Central memory CD8-positive, alpha-beta T cell (primary cell): ENCODE results near the gene WAPL.

ENCODE experiments used
- ATAC-seq: fragments of 150-1000 bp; cut with Tn5 transposase; replicated peaks from 2 replicates; pipeline ENCODE4 v1.10.0; 2022; ENCODE audit warnings: mild to moderate bottlenecking, moderate FRiP score, moderate number of reproducible peaks; ENCODE audit not compliant: poor library complexity, severe bottlenecking; ENCODE audit errors: extremely low read depth
- DNase-seq, 2 donors: peaks; one replicate each; pipeline ENCODE4 v3.0.0; 2021; ENCODE audit warnings: low spot score in 2 of 2
- H3K27ac Mint-ChIP-seq: one replicate; pipeline ENCODE4 v1.8.0; 2022; ENCODE audit warnings: low read depth, mild to moderate bottlenecking, moderate library complexity, mixed read lengths
- H3K27me3 Mint-ChIP-seq: one replicate; pipeline ENCODE4 v1.8.0; 2022; ENCODE audit warnings: mixed read lengths
- H3K36me3 Mint-ChIP-seq: one replicate; pipeline ENCODE4 v1.8.0; 2022; ENCODE audit warnings: mild to moderate bottlenecking, moderate library complexity, mixed read lengths; ENCODE audit not compliant: insufficient read depth
- H3K4me1 Mint-ChIP-seq: one replicate; pipeline ENCODE4 v1.8.0; 2022; ENCODE audit warnings: mixed read lengths
- H3K4me3 Mint-ChIP-seq: one replicate; pipeline ENCODE4 v1.8.0; 2022; ENCODE audit warnings: mild to moderate bottlenecking, moderate library complexity, mixed read lengths
- H3K9me3 Mint-ChIP-seq: one replicate; pipeline ENCODE4 v1.8.0; 2022; ENCODE audit warnings: mixed read lengths

Gene WAPL

DNA sequence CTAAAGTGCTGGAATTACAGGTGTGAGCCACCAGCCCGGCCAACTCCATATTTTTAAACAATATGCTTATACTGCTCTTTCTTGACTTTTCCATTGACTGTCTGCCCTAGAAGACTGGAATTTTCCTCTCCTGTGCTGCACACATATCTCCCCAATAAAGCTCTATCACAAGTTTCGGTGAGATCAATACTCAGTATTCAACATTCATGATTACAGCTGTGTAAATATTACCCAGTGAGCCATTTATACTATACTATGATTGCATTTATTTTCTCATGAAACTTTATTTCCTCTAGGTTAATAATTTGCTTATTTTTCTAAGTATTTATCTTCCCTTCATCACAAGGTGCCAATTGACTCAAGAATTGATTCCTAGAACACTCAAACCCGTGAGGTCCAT lies 106.5 kb downstream of the WAPL start:
- no peaks in the 10 kb centered on the region for H3K27me3 Mint-ChIP-seq
- H3K27ac Mint-ChIP-seq: no peak overlapping the region
- H3K4me1 Mint-ChIP-seq: peaks cover 28% of the 10 kb centered on the region
- peaks cover 5% of the 10 kb centered on the region for H3K36me3 Mint-ChIP-seq
- H3K4me3 Mint-ChIP-seq: no peak overlapping the region
- ATAC-seq: no peak
- no peaks in the 10 kb centered on the region for H3K9me3 Mint-ChIP-seq
- DNase-seq: no peak

DNA sequence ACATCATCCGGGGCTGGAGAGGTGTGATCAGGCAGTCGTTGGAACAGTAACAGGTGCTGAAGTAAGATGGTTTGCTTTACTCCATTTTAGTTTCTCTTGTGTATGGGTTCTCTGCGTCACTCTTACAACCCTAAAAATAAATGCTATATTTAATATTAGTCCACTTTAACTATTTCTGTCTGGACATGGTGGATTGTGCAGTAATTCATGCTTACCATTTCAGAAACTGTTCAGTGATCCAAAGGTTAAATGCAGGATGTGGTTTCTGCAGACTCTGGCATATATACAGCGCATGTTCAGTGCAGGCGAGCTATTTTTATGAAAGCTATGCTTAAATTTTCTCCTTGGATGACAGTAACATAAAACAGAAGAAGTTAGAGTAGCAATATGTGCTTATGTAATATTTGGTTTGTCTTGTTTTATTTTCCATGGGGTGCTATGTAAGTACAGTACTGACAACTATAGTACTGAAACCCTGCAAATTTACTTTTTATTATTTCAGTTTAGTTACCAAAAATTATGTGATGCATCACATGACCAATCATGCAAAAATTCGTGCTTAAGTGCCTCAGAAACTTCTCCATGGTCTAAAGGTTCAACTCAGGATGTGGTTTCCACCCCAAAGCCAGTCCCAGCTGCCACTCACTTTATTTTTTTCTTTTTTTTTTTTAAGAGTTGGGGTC lies 108.4 kb downstream of the WAPL start:
- H3K9me3 Mint-ChIP-seq: no peaks in the 10 kb centered on the region
- DNase-seq (no peak), ATAC-seq (peak; percentile 79)
- H3K4me1 Mint-ChIP-seq: peaks cover 22% of the 10 kb centered on the region
- peak overlapping the region; percentile 29 for H3K27ac Mint-ChIP-seq
- no peaks in the 10 kb centered on the region for H3K27me3 Mint-ChIP-seq
- H3K36me3 Mint-ChIP-seq: peaks cover 5% of the 10 kb centered on the region
- H3K4me3 Mint-ChIP-seq: no peak overlapping the region

DNA sequence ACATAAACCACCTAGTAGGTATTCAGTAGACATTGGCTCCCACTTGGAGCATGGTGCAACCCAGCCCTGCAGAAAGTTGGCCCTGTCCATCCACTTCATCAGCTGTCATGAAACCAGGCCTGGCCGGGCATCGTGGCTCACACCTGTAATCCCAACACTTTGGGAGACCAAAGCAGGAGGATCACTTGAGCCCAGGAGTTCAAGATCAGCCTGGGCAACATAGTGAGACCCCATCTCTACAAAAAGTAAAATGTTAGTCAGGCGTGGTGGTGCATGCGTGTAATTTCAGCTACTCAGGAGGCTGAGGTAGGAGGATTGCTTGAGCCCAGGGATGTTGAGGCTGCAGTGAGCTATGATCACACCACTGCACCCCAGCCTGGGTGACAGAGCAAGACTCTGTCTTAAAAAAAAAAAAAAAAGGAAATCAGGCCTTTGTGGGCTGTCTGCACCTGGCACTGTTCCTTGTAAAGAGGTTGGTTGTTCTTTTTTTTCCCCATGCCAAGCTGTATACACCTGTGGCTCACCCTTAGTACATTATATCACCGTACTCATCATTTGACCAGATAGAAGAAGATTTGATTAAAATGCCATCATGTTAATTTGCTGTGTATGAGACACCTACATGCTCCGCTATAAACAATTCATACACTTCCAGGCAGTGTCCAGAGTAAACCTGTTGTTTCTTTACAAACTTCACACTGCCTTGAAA lies 109.6 kb downstream of the WAPL start:
- Mint-ChIP-seq H3K4me1 (peaks cover 22% of the 10 kb centered on the region), H3K27ac (peak overlapping the region; percentile 72), H3K27me3 (no peaks in the 10 kb centered on the region), H3K4me3 (peak overlapping the region; percentile 70), H3K36me3 (peaks cover 8% of the 10 kb centered on the region), H3K9me3 (no peaks in the 10 kb centered on the region)
- ATAC-seq: no peak
- DNase-seq: no peak

DNA sequence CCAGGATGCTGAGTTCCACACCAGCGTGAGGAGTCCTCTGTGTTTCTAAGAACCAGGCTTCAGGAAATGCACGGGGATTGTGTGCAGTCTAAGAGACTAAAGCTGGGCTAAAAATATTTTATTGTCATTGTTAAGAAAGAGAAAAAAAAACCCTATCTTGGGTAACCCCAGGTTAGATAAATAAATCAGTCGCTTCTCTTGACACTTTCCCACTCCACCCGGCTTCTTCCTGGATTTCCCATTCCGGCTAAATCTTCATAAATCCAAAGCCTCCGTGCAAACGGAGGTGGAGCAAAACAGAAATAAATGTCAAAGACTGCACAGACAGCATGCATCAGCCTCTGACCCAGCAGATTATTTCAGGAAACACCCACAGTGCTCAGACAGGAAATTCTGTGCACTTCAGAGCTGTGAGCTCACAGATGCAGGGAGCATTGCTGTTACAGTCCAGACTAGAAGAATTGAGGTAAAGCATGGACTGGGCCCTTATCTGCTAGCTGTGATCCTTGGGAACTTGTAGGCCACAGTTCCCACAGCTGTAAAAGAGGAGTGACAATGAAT lies 110.2 kb downstream of the WAPL start:
- DNase-seq: no peak
- H3K27ac Mint-ChIP-seq: peak overlapping the region; percentile 72
- ATAC-seq: peak; percentile 52
- peaks cover 22% of the 10 kb centered on the region for H3K4me1 Mint-ChIP-seq
- H3K27me3 Mint-ChIP-seq: no peaks in the 10 kb centered on the region
- H3K9me3 Mint-ChIP-seq: no peaks in the 10 kb centered on the region
- H3K4me3 Mint-ChIP-seq: peak overlapping the region; percentile 70
- H3K36me3 Mint-ChIP-seq: peaks cover 8% of the 10 kb centered on the region

DNA sequence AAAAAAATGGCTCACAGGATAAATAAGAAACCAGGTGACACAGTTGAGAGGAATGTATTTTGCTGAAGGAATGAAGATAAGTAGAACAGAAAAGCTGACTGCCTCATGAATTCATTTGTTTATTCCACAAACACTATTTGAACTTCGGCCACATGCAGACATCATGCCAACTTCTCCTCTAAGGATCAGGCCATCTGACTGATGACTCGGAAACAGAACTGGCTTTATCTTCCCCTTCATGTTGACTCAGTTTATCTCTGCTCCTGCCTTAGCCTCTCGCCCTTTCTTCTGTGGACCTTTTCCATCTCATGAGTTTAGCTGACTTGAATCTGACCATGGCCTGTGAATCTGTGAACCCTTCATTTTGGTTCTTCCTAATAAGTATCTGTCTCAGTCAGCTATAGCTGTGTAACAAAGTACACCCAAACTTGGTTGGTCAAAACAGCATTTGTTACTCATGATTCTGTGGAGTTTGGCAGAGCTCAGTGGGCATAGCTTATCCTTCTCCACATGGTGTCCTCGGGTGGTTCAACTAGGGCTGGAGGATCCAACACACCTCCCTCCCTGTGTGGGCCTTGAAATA lies 111.0 kb downstream of the WAPL start:
- peaks cover 22% of the 10 kb centered on the region for H3K4me1 Mint-ChIP-seq
- H3K4me3 Mint-ChIP-seq: no peak overlapping the region

DNA sequence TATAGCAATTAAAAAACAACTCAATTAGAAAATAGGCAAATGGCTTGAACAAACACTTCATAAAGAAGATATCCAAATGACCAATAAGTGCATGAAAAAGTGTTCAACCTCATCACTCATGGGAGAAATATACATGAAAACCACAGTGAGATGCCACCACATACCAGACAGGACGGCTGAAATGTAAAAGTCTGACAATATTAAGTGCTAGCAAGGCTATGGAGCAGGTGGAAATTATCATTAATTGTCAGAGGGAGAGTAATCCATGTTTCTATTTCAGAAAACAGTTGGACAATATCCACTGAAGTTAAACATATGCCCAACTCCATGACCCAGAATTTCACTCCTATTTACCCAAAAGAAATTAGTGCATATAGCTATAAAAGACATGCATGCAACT lies 112.4 kb downstream of the WAPL start:
- peaks cover 8% of the 10 kb centered on the region for H3K36me3 Mint-ChIP-seq
- no peaks in the 10 kb centered on the region for H3K9me3 Mint-ChIP-seq
- H3K4me3 Mint-ChIP-seq: no peak overlapping the region
- DNase-seq (no peak), ATAC-seq (no peak)
- H3K4me1 Mint-ChIP-seq: peaks cover 22% of the 10 kb centered on the region
- H3K27me3 Mint-ChIP-seq: no peaks in the 10 kb centered on the region
- no peak overlapping the region for H3K27ac Mint-ChIP-seq

More for the DNA sequence above, 111.0 kb downstream of the WAPL start:
- H3K27ac Mint-ChIP-seq: peak overlapping the region; percentile 72
- no peaks in the 10 kb centered on the region for H3K27me3 Mint-ChIP-seq
- H3K36me3 Mint-ChIP-seq: peaks cover 8% of the 10 kb centered on the region
- ATAC-seq (no peak), DNase-seq (no peak)
- H3K9me3 Mint-ChIP-seq: no peaks in the 10 kb centered on the region

DNA sequence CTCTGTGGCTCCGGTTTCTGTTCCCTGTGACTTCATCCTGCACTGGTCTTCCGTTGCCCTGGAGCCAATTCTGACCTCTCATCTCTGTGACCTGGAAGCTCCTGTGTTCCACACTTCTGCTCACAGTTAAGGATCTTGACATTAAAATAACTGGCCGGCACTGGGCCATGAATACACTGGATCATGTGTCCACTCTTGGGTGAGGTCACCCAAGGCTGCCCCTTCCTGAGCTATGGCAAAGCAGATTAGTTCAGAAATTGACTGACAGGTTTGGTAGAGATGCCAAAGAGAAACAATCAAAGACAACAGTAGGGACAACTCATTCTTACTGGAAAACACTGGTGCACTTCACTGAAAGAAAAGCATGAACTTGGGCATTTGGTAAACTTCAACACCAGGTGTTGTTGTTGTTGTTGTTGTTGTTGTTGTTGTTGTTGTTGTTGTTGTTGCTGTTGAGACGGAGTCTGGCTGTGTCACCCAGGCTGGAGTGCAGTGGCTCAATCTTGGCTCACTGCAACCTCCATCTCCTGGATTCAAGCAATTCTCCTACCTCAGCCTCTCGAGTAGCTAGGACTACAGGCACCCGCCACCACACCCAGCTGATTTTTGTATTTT lies 118.3 kb downstream of the WAPL start:
- Mint-ChIP-seq H3K27ac (no peak overlapping the region), H3K4me3 (no peak overlapping the region), H3K27me3 (no peaks in the 10 kb centered on the region), H3K36me3 (peaks cover 5% of the 10 kb centered on the region), H3K4me1 (peaks cover 8% of the 10 kb centered on the region), H3K9me3 (no peaks in the 10 kb centered on the region)
- DNase-seq (no peak), ATAC-seq (no peak)

DNA sequence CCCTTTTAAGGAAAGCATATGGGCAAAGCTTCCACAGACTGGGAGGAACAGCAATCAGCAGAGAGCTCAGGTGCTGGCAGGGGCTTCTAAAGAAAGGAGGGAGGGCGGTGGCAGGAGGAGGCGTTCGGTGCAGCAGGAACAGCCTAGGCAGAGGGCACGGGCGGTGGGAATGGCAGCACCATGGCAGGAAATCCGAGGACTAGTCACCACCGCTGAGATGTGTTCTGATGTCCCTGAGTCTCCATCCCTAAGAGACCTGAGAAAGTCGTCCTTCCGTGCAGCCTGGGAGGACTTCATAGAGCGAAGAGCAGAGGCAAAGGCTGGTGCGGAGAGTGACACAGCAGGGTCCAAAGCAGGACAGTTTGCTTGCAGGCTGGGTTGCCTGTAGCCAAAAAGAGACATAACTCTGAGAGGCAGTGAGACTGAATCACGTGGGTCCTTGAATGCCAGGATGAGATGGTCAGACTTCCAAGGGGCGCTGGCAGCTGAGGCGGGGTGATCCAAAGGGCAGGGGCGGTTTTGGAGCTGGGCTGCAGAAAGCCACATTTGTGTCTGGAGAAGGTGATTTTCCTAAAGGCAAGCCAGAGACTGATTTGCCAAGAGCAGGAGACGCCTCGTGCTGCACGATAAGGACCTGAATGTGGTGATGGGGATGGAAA lies 119.2 kb downstream of the WAPL start:
- Mint-ChIP-seq H3K4me3 (peak overlapping the region; percentile 26), H3K4me1 (peaks cover 8% of the 10 kb centered on the region), H3K27me3 (no peaks in the 10 kb centered on the region), H3K36me3 (peaks cover 5% of the 10 kb centered on the region), H3K27ac (no peak overlapping the region), H3K9me3 (no peaks in the 10 kb centered on the region)
- ATAC-seq (no peak), DNase-seq (no peak)

DNA sequence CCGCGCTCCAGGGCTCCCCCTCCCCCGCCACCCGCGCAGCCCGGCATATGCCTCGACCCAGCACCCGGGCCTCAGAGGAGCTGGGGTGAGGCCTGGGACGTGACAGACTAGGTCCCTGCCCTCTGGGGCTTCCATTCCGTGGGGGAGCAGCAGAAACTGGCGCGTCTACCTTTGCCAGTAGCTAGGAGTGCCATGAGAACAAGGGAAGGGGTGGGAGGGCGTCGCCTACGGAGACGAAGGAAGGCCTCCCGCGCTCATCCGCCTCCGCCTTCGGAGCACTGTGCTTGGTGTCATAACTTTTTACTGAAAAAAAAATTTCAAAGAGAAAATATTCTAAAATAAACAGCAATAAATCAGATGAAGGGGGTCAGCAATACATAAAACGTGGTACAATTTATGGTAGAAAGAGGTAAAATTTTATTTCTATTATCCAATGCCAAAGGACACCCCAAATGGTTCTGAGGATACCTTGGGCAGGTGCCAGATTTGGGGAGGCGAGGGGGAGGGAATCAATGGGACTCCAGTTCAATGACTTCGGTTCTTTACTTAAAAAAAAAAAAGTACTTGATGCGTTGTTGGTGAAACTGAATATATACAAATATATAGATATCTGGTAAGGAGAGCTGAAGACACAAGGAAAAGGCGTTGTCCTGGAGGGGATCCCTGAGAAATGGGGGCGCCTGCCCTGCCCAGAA lies 119.9 kb downstream of the WAPL start:
- no peak for ATAC-seq
- Mint-ChIP-seq H3K36me3 (peaks cover 2% of the 10 kb centered on the region), H3K4me1 (peaks cover 8% of the 10 kb centered on the region), H3K27me3 (no peaks in the 10 kb centered on the region), H3K4me3 (peak overlapping the region; percentile 84), H3K9me3 (no peaks in the 10 kb centered on the region), H3K27ac (no peak overlapping the region)
- no peak for DNase-seq

DNA sequence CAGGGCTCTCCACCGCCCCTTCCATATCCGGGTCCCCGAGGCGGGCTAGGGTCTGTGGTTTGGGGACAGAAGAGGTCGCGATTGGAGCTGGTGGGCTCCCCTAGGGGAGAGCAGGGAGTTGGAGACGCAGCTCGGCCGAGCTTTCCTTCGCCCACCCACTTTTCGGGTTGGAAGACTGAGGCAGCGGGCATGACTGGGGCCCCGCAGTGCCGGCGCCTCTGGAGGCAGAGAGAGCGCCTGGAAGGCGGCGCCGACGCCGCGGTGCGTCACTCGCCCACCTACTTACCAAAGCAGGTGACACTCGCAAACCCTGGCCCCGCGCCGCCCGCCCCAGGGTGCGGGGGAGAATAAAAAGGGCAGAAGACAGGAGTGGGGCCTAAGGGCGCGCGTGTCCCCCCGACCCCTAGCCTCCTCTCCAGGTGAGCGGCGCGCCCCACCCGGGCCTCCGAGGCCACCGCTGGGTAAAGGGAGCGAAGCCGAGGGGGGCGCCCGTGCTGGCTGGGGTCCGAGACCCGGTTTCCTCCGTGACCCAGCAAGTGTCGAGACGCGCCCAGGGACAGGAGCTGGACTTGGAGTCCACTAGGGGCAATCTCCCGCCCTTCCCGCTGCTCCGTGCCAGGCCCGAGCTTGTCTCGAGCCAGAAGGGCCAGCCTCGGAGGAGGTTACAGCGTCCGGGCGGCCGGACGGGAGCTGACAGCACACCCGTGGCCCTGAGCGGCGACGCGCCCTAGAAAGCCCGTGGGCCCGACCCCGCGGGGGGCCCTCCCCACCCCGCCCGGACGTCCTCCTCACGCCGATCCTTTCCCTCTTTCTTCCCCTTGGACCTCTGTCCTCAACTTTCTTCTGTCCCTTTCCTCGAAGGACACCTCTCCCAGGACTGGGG lies 120.6 kb downstream of the WAPL start:
- ATAC-seq: peak; percentile 64
- peak; percentile 49 to 54 for DNase-seq
- H3K36me3 Mint-ChIP-seq: peaks cover 2% of the 10 kb centered on the region
- no peaks in the 10 kb centered on the region for H3K27me3 Mint-ChIP-seq
- peak overlapping the region; percentile 84 for H3K4me3 Mint-ChIP-seq
- no peaks in the 10 kb centered on the region for H3K9me3 Mint-ChIP-seq
- H3K27ac Mint-ChIP-seq: peak overlapping the region; percentile 71
- peaks cover 8% of the 10 kb centered on the region for H3K4me1 Mint-ChIP-seq
